T47D (cell line): ENCODE data around the gene KLF13.
A peak's percentile ranks its signal among the peaks of the same experiment; 100 is the strongest.

ENCODE experiments used
- DNase-seq, 2 experiments: peaks; one replicate each; pipeline versions ENCODE4 v3.0.0 to v3.0.0-alpha.2; 2011 to 2012; ENCODE audit warnings: low read depth in 1 of 2, low spot score in 1 of 2
- JUND ChIP-seq: IDR thresholded peaks from 2 replicates; pipeline ENCODE4 v1.6.1; 2012; ENCODE audit warnings: low read depth
- in situ Hi-C: cut with HindIII; loops from 2 replicates; pipeline ENCODE4 v1.10.0; 2016; ENCODE audit warnings: low sequenced_read_pairs, low pct_unique_long_range_greater_than_20kb

The KLF13 gene

GRCh38 chr15:31326875-31327668 lies 437 bp downstream of the KLF13 start:
- peak in 1 of 2 experiments; percentile 67 for DNase-seq
- in situ Hi-C loops = no loop called here
- TF ChIP-seq JUND = no peak

GRCh38 chr15:31327669-31328427 lies 1.2 kb downstream of the KLF13 start:
- no peak for TF ChIP-seq JUND
- in situ Hi-C loops = no loop called here
- DNase-seq = peak; percentile 39 to 52

GRCh38 chr15:31328428-31328968 lies 1.9 kb downstream of the KLF13 start:
- DNase-seq = peak in 1 of 2 experiments; percentile 34
- no peak for TF ChIP-seq JUND
- in situ Hi-C loops = no loop called here

GRCh38 chr15:31328969-31329639 lies 2.5 kb downstream of the KLF13 start:
- in situ Hi-C loops = no loop called here
- TF ChIP-seq JUND = no peak
- no peak for DNase-seq

GRCh38 chr15:31329640-31330010 lies 3.0 kb downstream of the KLF13 start:
- TF ChIP-seq JUND = no peak
- in situ Hi-C loops = no loop called here
- DNase-seq = no peak

GRCh38 chr15:31330111-31330785 lies 3.6 kb downstream of the KLF13 start:
- in situ Hi-C loops = no loop called here
- no peak for TF ChIP-seq JUND
- DNase-seq = no peak

GRCh38 chr15:31330836-31331235 lies 4.2 kb downstream of the KLF13 start:
- in situ Hi-C loops = no loop called here
- no peak for TF ChIP-seq JUND
- DNase-seq = no peak

GRCh38 chr15:31331389-31331788 lies 4.8 kb downstream of the KLF13 start:
- no peak for TF ChIP-seq JUND
- DNase-seq = no peak
- in situ Hi-C loops = no loop called here

- no peak for DNase-seq
- in situ Hi-C loops = no loop called here
- TF ChIP-seq JUND = no peak
These were observed 5.5 kb downstream of the KLF13 start for GRCh38 chr15:31332020-31332680.

- DNase-seq = no peak
- in situ Hi-C loops = no loop called here
- no peak for TF ChIP-seq JUND
These were observed 6.0 kb downstream of the KLF13 start for GRCh38 chr15:31332681-31333071.

GRCh38 chr15:31333119-31333518 lies 6.5 kb downstream of the KLF13 start:
- TF ChIP-seq JUND = no peak
- in situ Hi-C loops = no loop called here
- DNase-seq = no peak

GRCh38 chr15:31333820-31334219 lies 7.2 kb downstream of the KLF13 start:
- in situ Hi-C loops = no loop called here
- TF ChIP-seq JUND = no peak
- DNase-seq = no peak
